Right atrium auricular region (tissue), 2 donors: ENCODE data around the gene CHL1. TPM values are rescaled to one million over a fixed set of nuclear protein-coding genes. Genes with fewer than 3 reads are reported as not detected.
A peak's percentile ranks its signal among the peaks of the same experiment; 100 is the strongest.

Source experiments
- DNase-seq: peaks from one replicate; pipeline ENCODE4 v3.0.0-alpha.2; 2019; ENCODE audit warnings: low spot score
- H3K27ac ChIP-seq, 2 donors: fragments of 200-600 bp; sonication (generic); 1 replicate in 1 of 2; 2 replicates in 1 of 2; pipeline ENCODE4 v1.5.1; 2016 to 2019
- H3K27me3 ChIP-seq, 2 donors: fragments of 200-600 bp; sonication (generic); one replicate each; pipeline versions ENCODE4 v1.5.1 to v1.6.0; 2017 to 2019
- H3K36me3 ChIP-seq: fragments of 200-600 bp; sonication (generic); one replicate; pipeline ENCODE4 v1.5.1; 2016
- H3K4me1 ChIP-seq, 2 donors: fragments of 200-600 bp; sonication (generic); one replicate each; pipeline versions ENCODE4 v1.5.1 to v1.6.0; 2017 to 2019
- H3K4me3 ChIP-seq, 2 donors: fragments of 200-600 bp; sonication (generic); 1 replicate in 1 of 2; 2 replicates in 1 of 2; pipeline ENCODE4 v1.5.1; 2017 to 2019; ENCODE audit warnings: mild to moderate bottlenecking in 1 of 2, moderate library complexity in 1 of 2
- H3K9me3 ChIP-seq, 2 donors: fragments of 200-600 bp; sonication (generic); one replicate each; pipeline ENCODE4 v1.5.1; 2019
- total RNA-seq, 2 donors: library from RNA; depleted of rRNA; stranded (reverse); fragments of >200 nt; gene quantifications; one replicate each; pipeline ENCODE4 v1.1.0, GENCODE V29; 2016
- TF ChIP-seq, protein P1 (sequence below), 2 donors: fragments of 200-600 bp; sonication (generic); IDR thresholded peaks; one replicate each; pipeline ENCODE4 v1.5.1; 2019; ENCODE audit warnings: antibody characterized with exemption in 2 of 2

The CHL1 gene, protein sequence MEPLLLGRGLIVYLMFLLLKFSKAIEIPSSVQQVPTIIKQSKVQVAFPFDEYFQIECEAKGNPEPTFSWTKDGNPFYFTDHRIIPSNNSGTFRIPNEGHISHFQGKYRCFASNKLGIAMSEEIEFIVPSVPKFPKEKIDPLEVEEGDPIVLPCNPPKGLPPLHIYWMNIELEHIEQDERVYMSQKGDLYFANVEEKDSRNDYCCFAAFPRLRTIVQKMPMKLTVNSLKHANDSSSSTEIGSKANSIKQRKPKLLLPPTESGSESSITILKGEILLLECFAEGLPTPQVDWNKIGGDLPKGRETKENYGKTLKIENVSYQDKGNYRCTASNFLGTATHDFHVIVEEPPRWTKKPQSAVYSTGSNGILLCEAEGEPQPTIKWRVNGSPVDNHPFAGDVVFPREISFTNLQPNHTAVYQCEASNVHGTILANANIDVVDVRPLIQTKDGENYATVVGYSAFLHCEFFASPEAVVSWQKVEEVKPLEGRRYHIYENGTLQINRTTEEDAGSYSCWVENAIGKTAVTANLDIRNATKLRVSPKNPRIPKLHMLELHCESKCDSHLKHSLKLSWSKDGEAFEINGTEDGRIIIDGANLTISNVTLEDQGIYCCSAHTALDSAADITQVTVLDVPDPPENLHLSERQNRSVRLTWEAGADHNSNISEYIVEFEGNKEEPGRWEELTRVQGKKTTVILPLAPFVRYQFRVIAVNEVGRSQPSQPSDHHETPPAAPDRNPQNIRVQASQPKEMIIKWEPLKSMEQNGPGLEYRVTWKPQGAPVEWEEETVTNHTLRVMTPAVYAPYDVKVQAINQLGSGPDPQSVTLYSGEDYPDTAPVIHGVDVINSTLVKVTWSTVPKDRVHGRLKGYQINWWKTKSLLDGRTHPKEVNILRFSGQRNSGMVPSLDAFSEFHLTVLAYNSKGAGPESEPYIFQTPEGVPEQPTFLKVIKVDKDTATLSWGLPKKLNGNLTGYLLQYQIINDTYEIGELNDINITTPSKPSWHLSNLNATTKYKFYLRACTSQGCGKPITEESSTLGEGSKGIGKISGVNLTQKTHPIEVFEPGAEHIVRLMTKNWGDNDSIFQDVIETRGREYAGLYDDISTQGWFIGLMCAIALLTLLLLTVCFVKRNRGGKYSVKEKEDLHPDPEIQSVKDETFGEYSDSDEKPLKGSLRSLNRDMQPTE (N-terminal part only)
- 10 to 100 TPM; 36.7 to 66.4 TPM for total RNA-seq

GRCh38 chr3:196311-197148 is at the start of gene CHL1:
CHL1 (plus strand) TSS chr3:196763; CDS start chr3:319777, 123,014 bp downstream.
- Histone ChIP-seq H3K27ac (peak within 1 kb of the TSS; percentile 51 to 80), H3K9me3 (no peaks in the 10 kb centered on the region), H3K4me1 (peaks cover 0 to 11% of the 10 kb centered on the region in 2 donors), H3K27me3 (no peaks in the 10 kb centered on the region), H3K36me3 (no peaks in the 10 kb centered on the region), H3K4me3 (peak within 1 kb of the TSS; percentile 65 to 72)
- DNase-seq, result no peak
- TF ChIP-seq, protein P1, sequence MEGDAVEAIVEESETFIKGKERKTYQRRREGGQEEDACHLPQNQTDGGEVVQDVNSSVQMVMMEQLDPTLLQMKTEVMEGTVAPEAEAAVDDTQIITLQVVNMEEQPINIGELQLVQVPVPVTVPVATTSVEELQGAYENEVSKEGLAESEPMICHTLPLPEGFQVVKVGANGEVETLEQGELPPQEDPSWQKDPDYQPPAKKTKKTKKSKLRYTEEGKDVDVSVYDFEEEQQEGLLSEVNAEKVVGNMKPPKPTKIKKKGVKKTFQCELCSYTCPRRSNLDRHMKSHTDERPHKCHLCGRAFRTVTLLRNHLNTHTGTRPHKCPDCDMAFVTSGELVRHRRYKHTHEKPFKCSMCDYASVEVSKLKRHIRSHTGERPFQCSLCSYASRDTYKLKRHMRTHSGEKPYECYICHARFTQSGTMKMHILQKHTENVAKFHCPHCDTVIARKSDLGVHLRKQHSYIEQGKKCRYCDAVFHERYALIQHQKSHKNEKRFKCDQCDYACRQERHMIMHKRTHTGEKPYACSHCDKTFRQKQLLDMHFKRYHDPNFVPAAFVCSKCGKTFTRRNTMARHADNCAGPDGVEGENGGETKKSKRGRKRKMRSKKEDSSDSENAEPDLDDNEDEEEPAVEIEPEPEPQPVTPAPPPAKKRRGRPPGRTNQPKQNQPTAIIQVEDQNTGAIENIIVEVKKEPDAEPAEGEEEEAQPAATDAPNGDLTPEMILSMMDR (IDR thresholded peaks at IDR 0.05), result no peak

DNA sequence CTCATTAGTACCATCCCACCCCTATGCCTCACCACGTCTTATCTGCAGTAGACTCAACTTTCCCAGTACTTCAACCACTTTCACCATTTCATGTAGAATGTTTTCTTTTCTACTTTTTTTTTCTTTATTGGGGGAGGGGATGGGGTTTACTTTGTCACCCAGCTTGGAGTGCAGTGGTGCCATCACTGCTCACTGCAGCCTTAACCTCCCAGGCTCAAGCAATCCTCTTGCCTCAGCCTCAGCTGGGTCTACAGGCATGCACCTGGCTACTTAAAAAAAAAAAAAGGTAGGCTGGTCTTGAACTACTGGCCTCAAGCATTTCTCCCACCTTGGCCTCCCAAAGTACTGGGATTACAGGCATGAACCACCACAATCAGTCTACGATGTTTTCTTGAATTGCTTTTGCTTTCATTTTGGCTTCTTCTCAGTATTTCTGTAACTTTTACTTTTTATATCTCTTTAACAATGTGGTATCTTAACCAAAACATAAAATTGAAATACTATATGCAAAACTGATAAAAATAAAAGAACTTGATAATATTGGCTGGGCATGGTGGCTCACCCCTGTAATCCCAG is 44.9 kb upstream of the CHL1 start:
- TF ChIP-seq, protein P1 (IDR thresholded peaks at IDR 0.05), result no peak
- no peaks in the 10 kb centered on the region for H3K9me3 ChIP-seq
- no peaks in the 10 kb centered on the region for H3K36me3 ChIP-seq
- no peak overlapping the region for H3K4me3 ChIP-seq
- H3K27me3 ChIP-seq, result no peaks in the 10 kb centered on the region
- no peaks in the 10 kb centered on the region for H3K4me1 ChIP-seq
- no peak overlapping the region for H3K27ac ChIP-seq
- no peak for DNase-seq

DNA sequence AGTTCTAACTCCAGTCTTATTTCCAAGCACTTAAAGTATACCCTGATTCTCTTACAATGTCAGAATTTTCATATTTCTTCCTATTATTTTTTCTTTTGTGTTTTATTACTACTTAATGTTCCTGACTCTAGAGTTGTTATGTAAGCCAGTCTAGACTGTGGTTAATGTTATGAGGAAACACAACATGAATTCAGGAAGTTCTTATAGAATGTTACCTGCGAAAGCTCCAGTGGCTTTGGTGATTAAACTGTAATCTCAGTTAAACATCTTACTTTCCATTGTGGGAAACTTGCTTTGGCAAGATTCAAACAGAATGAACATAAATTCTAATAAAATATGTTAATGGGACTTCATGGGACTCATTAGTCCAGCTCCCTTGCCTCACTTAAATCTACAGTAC is 36.6 kb upstream of the CHL1 start:
- Histone ChIP-seq H3K9me3 (no peaks in the 10 kb centered on the region), H3K4me3 (no peak overlapping the region), H3K4me1 (no peaks in the 10 kb centered on the region), H3K36me3 (no peaks in the 10 kb centered on the region), H3K27me3 (no peaks in the 10 kb centered on the region), H3K27ac (no peak overlapping the region)
- no peak for DNase-seq
- TF ChIP-seq, protein P1 (IDR thresholded peaks at IDR 0.05), result no peak

DNA sequence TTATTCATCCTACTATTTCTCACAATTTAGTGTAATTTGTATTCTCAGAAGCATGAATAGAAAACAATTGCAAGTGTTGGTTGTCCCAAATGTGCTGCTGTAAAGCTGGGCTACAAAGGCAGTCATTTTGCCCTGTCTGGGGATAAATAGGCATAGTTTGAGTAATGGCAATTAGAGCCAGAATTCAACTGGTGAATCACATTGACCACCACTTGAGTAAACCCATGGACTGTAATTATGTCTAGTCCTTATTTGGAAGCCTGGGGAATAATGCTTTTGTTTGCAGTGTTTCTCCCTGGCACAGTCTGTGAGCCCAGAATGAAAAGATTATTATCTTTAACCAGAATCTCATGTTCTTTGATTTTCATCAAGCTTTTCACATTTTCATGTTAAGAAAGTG is 30.5 kb upstream of the CHL1 start:
- Histone ChIP-seq H3K4me3 (no peak overlapping the region), H3K4me1 (no peaks in the 10 kb centered on the region), H3K36me3 (no peaks in the 10 kb centered on the region), H3K27me3 (no peaks in the 10 kb centered on the region), H3K27ac (no peak overlapping the region), H3K9me3 (no peaks in the 10 kb centered on the region)
- DNase-seq, result no peak
- TF ChIP-seq, protein P1 (IDR thresholded peaks at IDR 0.05), result no peak

GRCh38 chr3:166799-167198 is 29.8 kb upstream of the CHL1 start:
- DNase-seq, result no peak
- H3K36me3 ChIP-seq, result no peaks in the 10 kb centered on the region
- H3K27me3 ChIP-seq, result no peaks in the 10 kb centered on the region
- H3K4me1 ChIP-seq, result no peaks in the 10 kb centered on the region
- H3K9me3 ChIP-seq, result no peaks in the 10 kb centered on the region
- H3K4me3 ChIP-seq, result no peak overlapping the region
- TF ChIP-seq, protein P1 (IDR thresholded peaks at IDR 0.05), result no peak
- no peak overlapping the region for H3K27ac ChIP-seq
